Large intestine (tissue), 3 donors: ENCODE data around the gene FBLN5. TPM values are rescaled to one million over a fixed set of nuclear protein-coding genes. Genes with fewer than 3 reads are reported as not detected.

Experiments
- DNase-seq, 2 donors: peaks; one replicate each; pipeline versions ENCODE4 v3.0.0 to v3.0.0-alpha.2; 2013
- H3K27ac ChIP-seq: one replicate; pipeline ENCODE4 v1.5.1; 2013; ENCODE audit warnings: low read length
- H3K27me3 ChIP-seq: 2 replicates; pipeline ENCODE4 v1.6.1; 2013; ENCODE audit warnings: low read length; ENCODE audit not compliant: control insufficient read depth, insufficient read depth
- H3K36me3 ChIP-seq: 2 replicates; pipeline ENCODE4 v1.6.1; 2013; ENCODE audit warnings: low read length; ENCODE audit not compliant: control insufficient read depth, insufficient read depth
- H3K4me1 ChIP-seq: one replicate; pipeline ENCODE4 v1.6.1; 2013; ENCODE audit warnings: low read length; ENCODE audit not compliant: control insufficient read depth, insufficient read depth
- H3K4me3 ChIP-seq: one replicate; pipeline ENCODE4 v1.5.1; 2013; ENCODE audit warnings: low read length
- H3K9me3 ChIP-seq: one replicate; pipeline ENCODE4 v1.6.1; 2013; ENCODE audit warnings: mild to moderate bottlenecking, low read depth, low read length, moderate library complexity; ENCODE audit not compliant: control insufficient read depth
- WGBS: methylation state at CpG from one replicate; pipeline ENCODE4 v1.1.5; 2013; ENCODE audit warnings: low lambda C conversion rate; ENCODE audit not compliant: insufficient coverage; 5-methylcytosine and 5-hydroxymethylcytosine counted together
- polyA plus RNA-seq: library from polyadenylated mRNA; unstranded; fragments of 120-200 nt; gene quantifications from one replicate; pipeline ENCODE4 v1.2.1, GENCODE V29; 2013

The FBLN5 gene
- polyA plus RNA-seq, 1 donor = 63.2 TPM

DNA sequence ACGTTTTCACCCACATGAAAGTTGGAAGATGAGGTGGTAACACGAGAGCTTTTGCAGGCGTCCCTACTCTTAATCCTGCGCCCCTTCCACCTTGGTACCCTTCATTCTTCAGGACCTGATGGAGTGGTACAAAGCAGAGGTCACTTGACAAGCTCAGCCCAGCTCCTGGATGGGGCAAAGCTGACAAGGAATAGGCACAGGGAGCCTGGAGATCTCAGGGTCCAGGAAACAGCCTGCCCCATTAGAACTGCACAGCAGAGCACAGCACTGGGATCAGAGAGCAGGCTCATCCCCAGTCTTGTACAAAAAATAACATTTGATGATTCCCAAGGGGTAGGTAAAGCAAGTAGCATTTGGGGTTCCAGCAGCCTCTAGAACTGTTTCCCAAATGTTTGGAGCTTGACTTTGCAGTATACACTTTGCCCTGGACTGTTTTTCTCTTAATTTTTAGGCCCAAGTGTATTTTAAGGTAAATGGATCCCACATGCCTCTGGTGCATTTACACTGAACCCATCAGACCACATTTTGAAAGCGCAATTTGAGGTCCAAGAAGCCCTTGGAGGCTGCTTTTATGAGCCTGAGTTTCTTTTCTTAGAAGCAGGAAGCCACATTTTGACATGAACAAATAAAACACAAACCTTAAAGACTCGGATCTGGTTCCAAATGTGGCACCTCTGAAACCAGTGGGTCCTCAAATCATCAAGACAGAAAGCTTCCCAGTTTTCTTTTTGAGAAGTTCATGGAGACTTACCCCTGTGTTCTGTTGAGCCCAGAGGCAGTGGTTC, 80.8 kb downstream of the FBLN5 start:
- WGBS = 100% methylated on average over 1 of the region's 6 CpGs
- Histone ChIP-seq H3K36me3 (peaks cover 17% of the 10 kb centered on the region), H3K9me3 (no peaks in the 10 kb centered on the region), H3K4me3 (no peak overlapping the region), H3K27me3 (no peaks in the 10 kb centered on the region), H3K4me1 (no peaks in the 10 kb centered on the region), H3K27ac (no peak overlapping the region)
- DNase-seq = no peak

DNA sequence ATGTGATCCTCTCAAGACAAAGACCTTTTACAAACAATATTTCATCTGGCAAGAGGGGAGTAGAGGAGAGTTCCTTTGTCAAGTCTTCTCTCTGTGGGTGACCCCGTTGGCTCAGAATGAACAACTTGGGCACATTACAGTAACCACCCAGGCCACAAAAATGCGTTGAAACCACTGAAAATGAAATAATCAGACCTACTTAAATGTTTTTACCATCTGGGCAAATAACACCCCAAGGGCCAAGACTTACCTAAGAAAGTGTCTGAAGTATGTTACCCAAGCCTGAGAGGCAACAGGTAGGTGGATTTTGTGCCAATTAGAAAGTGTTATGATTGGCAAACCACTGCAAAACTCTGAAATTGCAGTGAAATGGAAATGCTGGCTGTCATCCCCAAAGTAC, 81.4 kb downstream of the FBLN5 start:
- no peaks in the 10 kb centered on the region for H3K9me3 ChIP-seq
- peaks cover 17% of the 10 kb centered on the region for H3K36me3 ChIP-seq
- no peak for DNase-seq
- no peaks in the 10 kb centered on the region for H3K4me1 ChIP-seq
- no peaks in the 10 kb centered on the region for H3K27me3 ChIP-seq
- H3K4me3 ChIP-seq = no peak overlapping the region
- WGBS = no CpG with 5 or more reads among the region's 2 CpGs
- H3K27ac ChIP-seq = no peak overlapping the region

DNA sequence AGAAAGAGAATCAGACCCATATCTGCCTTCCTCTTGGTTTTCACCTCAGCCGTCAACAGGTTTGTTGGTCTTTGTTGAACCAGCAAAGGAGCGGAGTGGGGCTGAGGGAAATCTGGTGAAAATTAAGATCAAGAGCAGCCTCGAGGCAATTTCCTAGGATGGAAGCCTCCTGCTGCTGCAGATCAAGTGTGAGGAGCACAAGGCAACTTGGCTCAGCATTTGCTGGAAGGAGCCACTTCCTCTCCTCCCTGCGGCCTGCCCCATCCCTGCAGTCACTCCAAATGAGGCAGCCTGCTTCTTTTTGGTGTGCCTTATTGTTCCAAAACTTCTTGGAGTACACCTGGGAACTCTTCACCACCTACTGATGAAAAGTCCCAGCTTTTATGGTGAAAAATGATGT, 85.1 kb downstream of the FBLN5 start:
- Histone ChIP-seq H3K9me3 (no peaks in the 10 kb centered on the region), H3K27ac (no peak overlapping the region), H3K36me3 (no peaks in the 10 kb centered on the region), H3K27me3 (peaks cover 2% of the 10 kb centered on the region), H3K4me3 (no peak overlapping the region), H3K4me1 (no peaks in the 10 kb centered on the region)
- WGBS = no CpG with 5 or more reads among the region's 4 CpGs
- DNase-seq = no peak

DNA sequence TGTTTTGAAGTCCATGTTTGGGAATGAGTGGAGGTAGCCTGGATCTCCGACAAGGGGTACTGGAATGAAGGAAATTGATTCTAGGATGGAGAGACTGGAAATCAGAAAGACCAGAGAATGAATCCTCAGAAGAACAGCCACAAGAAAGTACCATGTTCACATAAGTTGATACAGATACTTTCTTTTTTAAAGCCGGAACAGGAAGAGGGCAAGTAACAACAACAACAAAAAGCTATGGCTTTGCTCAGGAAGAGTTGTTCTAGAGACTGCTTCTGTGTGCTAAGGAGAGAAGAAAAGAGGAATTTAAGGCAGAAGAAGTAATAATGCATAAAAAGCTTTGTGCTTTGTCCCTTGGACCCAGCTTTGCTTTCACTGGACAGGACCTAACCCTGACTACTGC, 86.4 kb downstream of the FBLN5 start:
- Histone ChIP-seq H3K27ac (no peak overlapping the region), H3K36me3 (no peaks in the 10 kb centered on the region), H3K4me1 (no peaks in the 10 kb centered on the region), H3K4me3 (no peak overlapping the region), H3K27me3 (peaks cover 2% of the 10 kb centered on the region), H3K9me3 (no peaks in the 10 kb centered on the region)
- DNase-seq = no peak
- 100% methylated on average over 1 of the region's 2 CpGs for WGBS

DNA sequence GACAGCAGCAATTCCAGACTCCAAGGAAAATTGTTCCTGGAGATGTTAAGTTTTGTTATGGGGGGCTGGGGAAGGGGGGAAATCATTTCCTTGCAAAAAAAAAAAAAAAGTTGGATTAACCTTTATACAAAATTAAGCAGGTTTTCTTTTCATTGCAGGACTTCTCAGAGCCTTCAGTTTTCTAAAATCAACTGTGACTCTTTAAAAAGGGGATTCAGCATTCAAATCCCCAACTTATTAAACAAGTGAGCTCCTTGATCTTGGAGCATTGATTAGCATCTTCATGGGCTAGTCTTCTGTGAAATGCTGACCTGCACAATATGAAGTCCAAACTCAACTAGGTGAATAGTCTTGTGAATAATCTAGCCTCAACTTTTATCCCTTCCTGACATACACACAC, 87.3 kb downstream of the FBLN5 start:
- H3K27me3 ChIP-seq = peaks cover 2% of the 10 kb centered on the region
- H3K27ac ChIP-seq = no peak overlapping the region
- H3K4me3 ChIP-seq = no peak overlapping the region
- H3K4me1 ChIP-seq = no peaks in the 10 kb centered on the region
- H3K9me3 ChIP-seq = no peaks in the 10 kb centered on the region
- no peaks in the 10 kb centered on the region for H3K36me3 ChIP-seq
- no peak for DNase-seq

DNA sequence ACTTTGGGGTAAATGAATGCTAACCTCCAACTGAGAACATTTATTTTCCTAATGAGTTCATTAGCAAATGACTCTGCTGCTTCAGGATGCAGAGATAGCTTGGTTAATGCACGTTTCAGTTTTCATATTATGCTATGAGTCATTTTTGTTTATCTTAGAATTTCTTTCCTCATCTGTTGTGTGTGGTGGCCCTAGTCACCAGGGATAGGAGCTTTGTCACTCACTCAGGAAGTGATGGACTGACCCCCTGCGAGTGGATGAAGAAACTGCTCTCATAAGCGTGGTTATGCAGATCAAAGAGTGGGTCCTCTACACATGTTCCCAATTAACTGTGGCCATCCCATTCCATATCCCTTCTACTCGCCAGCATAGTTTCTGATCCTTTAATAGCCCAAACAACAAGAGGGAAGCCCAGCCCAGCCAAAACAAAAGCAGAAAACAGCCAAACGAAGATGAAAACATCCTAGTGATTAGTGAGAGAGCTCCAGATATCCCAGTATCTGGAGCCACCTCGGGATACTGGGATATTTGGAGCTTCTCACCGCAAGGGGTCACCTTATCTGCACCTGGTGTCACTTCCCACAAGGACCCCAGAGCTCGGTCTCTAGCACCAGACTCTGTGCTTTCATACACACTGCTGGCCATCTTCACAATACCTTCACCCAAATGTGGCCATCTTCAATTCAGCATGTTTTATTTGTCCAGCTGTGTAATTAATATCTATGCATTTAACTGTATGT, 88.8 kb downstream of the FBLN5 start:
- H3K36me3 ChIP-seq = no peaks in the 10 kb centered on the region
- no peaks in the 10 kb centered on the region for H3K9me3 ChIP-seq
- DNase-seq = peak in 1 of 2 donors; percentile 17
- no CpG with 5 or more reads among the region's 8 CpGs for WGBS
- peaks cover 6% of the 10 kb centered on the region for H3K27me3 ChIP-seq
- H3K27ac ChIP-seq = no peak overlapping the region
- H3K4me3 ChIP-seq = no peak overlapping the region
- H3K4me1 ChIP-seq = no peaks in the 10 kb centered on the region

DNA sequence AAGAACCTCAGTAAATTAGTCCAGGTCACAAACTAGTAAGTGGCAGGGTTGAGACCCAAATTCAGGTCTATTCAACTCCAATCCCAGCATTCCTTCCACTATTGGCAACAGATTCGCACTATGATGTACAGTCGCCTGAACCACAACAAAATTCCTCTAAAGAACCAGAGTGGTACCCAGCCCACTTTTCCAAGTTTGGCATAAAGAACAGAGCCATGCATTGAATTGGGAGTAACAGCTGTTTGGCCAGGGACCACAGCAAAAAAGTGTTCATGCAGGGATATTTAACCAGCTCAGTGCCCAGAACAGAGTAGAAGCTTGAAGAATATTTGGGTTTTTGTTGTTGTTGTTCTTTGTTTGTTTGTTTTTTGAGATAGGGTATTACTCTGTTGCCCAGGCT, 89.9 kb downstream of the FBLN5 start:
- Histone ChIP-seq H3K4me1 (no peaks in the 10 kb centered on the region), H3K27me3 (peaks cover 6% of the 10 kb centered on the region), H3K4me3 (no peak overlapping the region), H3K9me3 (no peaks in the 10 kb centered on the region), H3K27ac (no peak overlapping the region), H3K36me3 (no peaks in the 10 kb centered on the region)
- DNase-seq = no peak
- WGBS = no CpG with 5 or more reads among the region's 2 CpGs

DNA sequence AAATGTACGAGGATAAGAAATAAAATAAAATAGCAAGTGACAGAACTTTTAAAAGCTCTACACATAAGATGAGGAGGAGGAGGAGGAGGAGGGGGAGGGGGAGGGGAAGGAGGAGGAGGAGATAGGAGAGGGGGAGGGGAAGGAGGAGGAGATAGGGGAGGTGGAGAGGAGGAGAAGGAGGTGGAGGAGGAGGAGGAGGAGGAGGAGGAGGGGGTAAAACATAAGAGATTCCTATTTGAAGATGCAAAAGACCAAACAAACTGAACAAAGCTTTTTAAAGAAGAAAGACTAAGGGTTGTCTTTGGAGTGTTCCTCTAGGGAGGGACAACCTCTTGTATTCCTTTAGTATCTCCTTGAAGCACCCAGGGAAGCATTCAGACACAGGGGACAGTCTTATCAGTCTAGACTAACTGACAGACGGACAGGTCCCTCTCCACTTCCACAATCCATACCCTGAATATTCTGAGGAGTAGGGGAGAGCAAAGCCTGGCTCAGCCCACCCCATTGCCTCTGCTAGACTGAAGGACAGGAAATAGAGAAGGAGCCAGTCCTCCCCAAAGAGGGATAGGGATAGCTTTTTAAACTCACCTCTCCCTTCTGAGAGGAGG, 93.1 kb downstream of the FBLN5 start:
- 60% methylated on average over 1 of the region's 2 CpGs for WGBS
- no peak for DNase-seq
- no peaks in the 10 kb centered on the region for H3K36me3 ChIP-seq
- peaks cover 4% of the 10 kb centered on the region for H3K27me3 ChIP-seq
- H3K27ac ChIP-seq = no peak overlapping the region
- no peaks in the 10 kb centered on the region for H3K4me1 ChIP-seq
- H3K4me3 ChIP-seq = no peak overlapping the region
- no peaks in the 10 kb centered on the region for H3K9me3 ChIP-seq

DNA sequence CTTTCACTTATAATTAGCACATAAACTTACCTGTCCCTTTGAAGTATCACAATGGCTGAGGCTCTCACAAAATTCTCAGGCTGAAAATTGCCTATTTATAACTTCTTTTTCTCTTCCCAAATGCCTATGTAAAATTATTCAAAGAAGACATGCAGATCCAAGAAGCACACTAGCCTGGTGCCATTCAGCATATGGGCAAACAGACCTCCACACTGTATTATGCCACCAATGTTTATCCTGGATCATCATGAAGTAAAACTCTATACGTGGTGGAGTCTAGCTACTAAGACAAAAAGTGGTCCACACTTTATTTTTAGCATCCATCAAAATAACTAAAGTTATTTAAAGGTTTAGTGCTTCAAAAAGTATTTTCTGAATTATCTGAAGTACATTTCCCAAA, 95.9 kb downstream of the FBLN5 start:
- Histone ChIP-seq H3K4me1 (no peaks in the 10 kb centered on the region), H3K36me3 (no peaks in the 10 kb centered on the region), H3K27me3 (peaks cover 4% of the 10 kb centered on the region), H3K9me3 (no peaks in the 10 kb centered on the region), H3K27ac (no peak overlapping the region), H3K4me3 (no peak overlapping the region)
- no CpG with 5 or more reads among the region's 1 CpG for WGBS
- DNase-seq = no peak

DNA sequence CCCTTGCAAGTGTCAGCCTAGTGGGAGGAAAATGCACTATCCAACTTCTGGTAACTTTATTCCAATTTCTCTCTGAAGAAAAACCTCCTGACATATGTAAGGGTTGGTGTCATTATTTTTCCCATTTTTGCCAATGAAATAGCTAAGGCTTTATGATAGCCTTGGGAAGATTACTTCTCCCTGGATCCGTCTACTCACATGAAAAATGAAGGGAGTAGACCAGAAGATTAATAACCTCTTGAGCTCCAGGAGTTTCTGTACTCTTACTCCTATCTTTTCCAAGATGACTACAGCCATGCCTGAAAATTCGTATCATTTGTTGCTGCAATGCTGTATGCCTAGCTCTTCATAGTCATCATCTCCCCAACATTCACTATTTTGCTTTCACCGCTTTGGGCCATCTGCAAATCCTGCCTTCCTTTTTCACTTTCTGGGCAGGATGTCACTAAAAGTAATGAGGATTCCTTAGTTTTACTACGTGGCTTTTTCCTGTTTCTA, 98.9 kb downstream of the FBLN5 start:
- Histone ChIP-seq H3K27ac (no peak overlapping the region), H3K9me3 (no peaks in the 10 kb centered on the region), H3K36me3 (no peaks in the 10 kb centered on the region), H3K27me3 (no peaks in the 10 kb centered on the region), H3K4me3 (no peak overlapping the region), H3K4me1 (no peaks in the 10 kb centered on the region)
- DNase-seq = no peak
- WGBS = 83% methylated on average over 1 of the region's 4 CpGs
